ENCODE data around the gene IL12A. TPM values are rescaled to one million over a fixed set of nuclear protein-coding genes. Genes with fewer than 3 reads are reported as not detected.

Gene IL12A
- total RNA-seq = 0.65 and 0.80 TPM in 2 replicates

DNA sequence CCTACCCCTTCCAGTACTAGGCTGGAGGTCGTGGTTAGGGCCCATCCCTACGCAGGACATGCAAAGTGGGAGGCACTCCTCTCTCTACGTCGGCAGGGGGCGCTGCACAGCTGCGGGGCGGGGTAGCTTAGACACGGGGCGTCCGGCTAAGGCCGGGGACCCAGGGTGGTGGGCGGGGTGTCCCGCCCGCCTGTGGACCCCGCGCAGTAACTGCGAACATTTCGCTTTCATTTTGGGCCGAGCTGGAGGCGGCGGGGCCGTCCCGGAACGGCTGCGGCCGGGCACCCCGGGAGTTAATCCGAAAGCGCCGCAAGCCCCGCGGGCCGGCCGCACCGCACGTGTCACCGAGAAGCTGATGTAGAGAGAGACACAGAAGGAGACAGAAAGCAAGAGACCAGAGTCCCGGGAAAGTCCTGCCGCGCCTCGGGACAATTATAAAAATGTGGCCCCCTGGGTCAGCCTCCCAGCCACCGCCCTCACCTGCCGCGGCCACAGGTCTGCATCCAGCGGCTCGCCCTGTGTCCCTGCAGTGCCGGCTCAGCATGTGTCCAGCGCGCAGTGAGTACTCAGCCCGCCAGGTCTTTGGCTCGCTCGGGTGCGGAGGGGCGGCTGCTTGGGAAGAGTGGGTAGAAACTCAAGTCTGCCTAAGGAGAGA, at the start of gene IL12A:
TSS of gene IL12A (plus strand) at position 219 of the 655 bp plus-strand sequence.

Other genes with a start within 250 kb of the IL12A start
- gene SCHIP1, start 149.0 kb upstream of the IL12A start, total RNA-seq = 51.7 and 54.0 TPM in 2 replicates
- not detected in 2 replicates for gene C3orf80, start 236.6 kb downstream of the IL12A start, total RNA-seq

Measured in thoracic aorta endothelial cell (primary cell).